GM12865 (cell line): Measurements from ENCODE around the gene TRAFD1.
A peak's percentile ranks its signal among the peaks of the same experiment; 100 is the strongest.

Experiments
- DNase-seq: peaks from one replicate; pipeline ENCODE4 v3.0.0; 2010; ENCODE audit warnings: low read depth
- H3K4me3 ChIP-seq: 2 replicates; pipeline ENCODE4 v1.5.1; 2011; ENCODE audit warnings: mild to moderate bottlenecking, low read depth, low read length, control low read depth
- CTCF ChIP-seq: IDR thresholded peaks from 2 replicates; pipeline ENCODE4 v1.5.1; 2011; ENCODE audit warnings: low read length, control low read depth, low read depth, inconsistent platforms; ENCODE audit not compliant: insufficient read depth; ENCODE audit errors: missing control alignments

TRAFD1 gene

GRCh38 chr12:112170376-112170775, 45.0 kb downstream of the TRAFD1 start:
- no peak overlapping the region for H3K4me3 ChIP-seq
- DNase-seq: peak; percentile 34
- peak; percentile 54 for TF ChIP-seq CTCF

- DNase-seq: no peak
- no peak for TF ChIP-seq CTCF
- H3K4me3 ChIP-seq: no peak overlapping the region
Measured at GRCh38 chr12:112170971-112171596, 45.7 kb downstream of the TRAFD1 start.

GRCh38 chr12:112172556-112173324, 47.4 kb downstream of the TRAFD1 start:
- H3K4me3 ChIP-seq: no peak overlapping the region
- TF ChIP-seq CTCF: no peak
- no peak for DNase-seq

- DNase-seq: no peak
- no peak for TF ChIP-seq CTCF
Measured at GRCh38 chr12:112175361-112176155, 50.2 kb downstream of the TRAFD1 start.

GRCh38 chr12:112176321-112177010, 51.1 kb downstream of the TRAFD1 start:
- no peak for TF ChIP-seq CTCF
- no peak overlapping the region for H3K4me3 ChIP-seq
- no peak for DNase-seq

More at GRCh38 chr12:112175361-112176155, 50.2 kb downstream of the TRAFD1 start:
- H3K4me3 ChIP-seq: no peak overlapping the region

- DNase-seq: no peak
- no peak for TF ChIP-seq CTCF
- no peak overlapping the region for H3K4me3 ChIP-seq
Measured at GRCh38 chr12:112178796-112179195, 53.4 kb downstream of the TRAFD1 start.
